Endodermal cell (in vitro differentiated cells): ENCODE results near the gene AGPAT1. TPM values are rescaled to one million over a fixed set of nuclear protein-coding genes. Genes with fewer than 3 reads are reported as not detected.

Source experiments
- DNase-seq: peaks from one replicate; pipeline ENCODE4 v3.0.0-alpha.2; 2017
- H3K27ac ChIP-seq: 2 replicates; pipeline ENCODE4 v1.5.1; 2013; ENCODE audit warnings: mild to moderate bottlenecking, low read depth, low read length, moderate library complexity
- H3K27me3 ChIP-seq: 2 replicates; pipeline ENCODE4 v1.6.1; 2013; ENCODE audit warnings: mild to moderate bottlenecking, low read length, moderate library complexity; ENCODE audit not compliant: insufficient read depth, control insufficient read depth, poor library complexity, severe bottlenecking
- H3K36me3 ChIP-seq: 2 replicates; pipeline ENCODE4 v1.7.0; 2013; ENCODE audit warnings: mild to moderate bottlenecking, low read length, moderate library complexity; ENCODE audit not compliant: control insufficient read depth, insufficient read depth
- H3K4me1 ChIP-seq: one replicate; pipeline ENCODE4 v1.7.0; 2013; ENCODE audit warnings: low read length; ENCODE audit not compliant: control insufficient read depth, insufficient read depth
- H3K4me3 ChIP-seq: 2 replicates; pipeline ENCODE4 v1.5.1; 2013; ENCODE audit warnings: mild to moderate bottlenecking, low read length, moderate library complexity
- H3K9ac ChIP-seq: 2 replicates; pipeline ENCODE4 v1.6.1; 2013; ENCODE audit warnings: mild to moderate bottlenecking, low read length, moderate library complexity; ENCODE audit not compliant: poor library complexity, severe bottlenecking; ENCODE audit errors: extremely low read depth
- H3K9me3 ChIP-seq: 2 replicates; pipeline ENCODE4 v1.6.1; 2013; ENCODE audit warnings: mild to moderate bottlenecking, low read length, moderate library complexity; ENCODE audit not compliant: control insufficient read depth
- H3K27ac Mint-ChIP-seq: 2 replicates; pipeline ENCODE4 v1.8.0; 2020; ENCODE audit warnings: mixed read lengths
- H3K27me3 Mint-ChIP-seq: 2 replicates; pipeline ENCODE4 v1.8.0; 2021; ENCODE audit warnings: mild to moderate bottlenecking, mixed read lengths; ENCODE audit not compliant: insufficient read depth
- H3K36me3 Mint-ChIP-seq: 2 replicates; pipeline ENCODE4 v1.8.0; 2020; ENCODE audit warnings: low read depth, mixed read lengths
- H3K4me1 Mint-ChIP-seq: 2 replicates; pipeline ENCODE4 v1.8.0; 2020; ENCODE audit warnings: mixed read lengths
- H3K4me3 Mint-ChIP-seq: 2 replicates; pipeline ENCODE4 v1.8.0; 2020; ENCODE audit warnings: mild to moderate bottlenecking, moderate library complexity, mixed read lengths
- H3K9me3 Mint-ChIP-seq: 2 replicates; pipeline ENCODE4 v1.8.0; 2020; ENCODE audit warnings: mild to moderate bottlenecking, mixed read lengths
- WGBS, 2 experiments: methylation state at CpG; one replicate each; pipeline versions ENCODE4 v1.1.5 to v1.1.7; 2013; ENCODE audit warnings: missing lambda C conversion rate in 2 of 2, mixed read lengths in 1 of 2; ENCODE audit not compliant: insufficient coverage in 1 of 2, insufficient read length in 1 of 2; 5-methylcytosine and 5-hydroxymethylcytosine counted together
- total RNA-seq, 2 donors: library from RNA; stranded (reverse); fragmentation: NEBNext Ultra II Directional in 1 of 2; extraction: Animal tissue kit (Norgen Biotek cat#: 25700) in 1 of 2; gene quantifications; 2 replicates in 1 of 2; 3 replicates in 1 of 2; pipeline ENCODE4 v1.2.1, GENCODE V29; 2021
- TF ChIP-seq, protein P1 (sequence below): fragments of 200-600 bp; sonication (generic); conservative IDR thresholded peaks from 2 replicates; pipeline ENCODE4 v1.5.0; 2021; ENCODE audit warnings: antibody characterized with exemption, mild to moderate bottlenecking

The AGPAT1 gene
- total RNA-seq, 2 donors from 2014 or later: 124 to 147 TPM

GRCh38 chr6:32129297-32130088, 46.4 kb downstream of the AGPAT1 start:
- peaks cover 9% of the 10 kb centered on the region for H3K4me1 ChIP-seq
- H3K27ac ChIP-seq: no peak overlapping the region
- peak overlapping the region; percentile 85 for H3K4me3 ChIP-seq
- DNase-seq: no peak
- peak overlapping the region; percentile 99 for H3K4me3 Mint-ChIP-seq
- 48 to 55% methylated on average over 18 to 22 of the region's 22 CpGs for WGBS, 2 experiments
- H3K27me3 ChIP-seq: no peaks in the 10 kb centered on the region
- H3K4me1 Mint-ChIP-seq: peaks cover 21% of the 10 kb centered on the region
- H3K36me3 ChIP-seq: peaks cover 13% of the 10 kb centered on the region
- peak overlapping the region; percentile 56 for H3K9ac ChIP-seq
- peak overlapping the region; percentile 99 for H3K27ac Mint-ChIP-seq
- peaks cover 8% of the 10 kb centered on the region for H3K27me3 Mint-ChIP-seq
- peaks cover 11% of the 10 kb centered on the region for H3K36me3 Mint-ChIP-seq
- TF ChIP-seq, protein P1, sequence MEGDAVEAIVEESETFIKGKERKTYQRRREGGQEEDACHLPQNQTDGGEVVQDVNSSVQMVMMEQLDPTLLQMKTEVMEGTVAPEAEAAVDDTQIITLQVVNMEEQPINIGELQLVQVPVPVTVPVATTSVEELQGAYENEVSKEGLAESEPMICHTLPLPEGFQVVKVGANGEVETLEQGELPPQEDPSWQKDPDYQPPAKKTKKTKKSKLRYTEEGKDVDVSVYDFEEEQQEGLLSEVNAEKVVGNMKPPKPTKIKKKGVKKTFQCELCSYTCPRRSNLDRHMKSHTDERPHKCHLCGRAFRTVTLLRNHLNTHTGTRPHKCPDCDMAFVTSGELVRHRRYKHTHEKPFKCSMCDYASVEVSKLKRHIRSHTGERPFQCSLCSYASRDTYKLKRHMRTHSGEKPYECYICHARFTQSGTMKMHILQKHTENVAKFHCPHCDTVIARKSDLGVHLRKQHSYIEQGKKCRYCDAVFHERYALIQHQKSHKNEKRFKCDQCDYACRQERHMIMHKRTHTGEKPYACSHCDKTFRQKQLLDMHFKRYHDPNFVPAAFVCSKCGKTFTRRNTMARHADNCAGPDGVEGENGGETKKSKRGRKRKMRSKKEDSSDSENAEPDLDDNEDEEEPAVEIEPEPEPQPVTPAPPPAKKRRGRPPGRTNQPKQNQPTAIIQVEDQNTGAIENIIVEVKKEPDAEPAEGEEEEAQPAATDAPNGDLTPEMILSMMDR: no peak
- no peaks in the 10 kb centered on the region for H3K9me3 ChIP-seq
- H3K9me3 Mint-ChIP-seq: no peaks in the 10 kb centered on the region

- WGBS, 2 experiments: 90 to 97% methylated on average over 13 of the region's 13 CpGs
- Histone ChIP-seq H3K4me1 (peaks cover 9% of the 10 kb centered on the region), H3K9me3 (no peaks in the 10 kb centered on the region), H3K27ac (no peak overlapping the region), H3K9ac (no peak overlapping the region), H3K36me3 (peaks cover 19% of the 10 kb centered on the region), H3K27me3 (no peaks in the 10 kb centered on the region), H3K4me3 (peak overlapping the region; percentile 85)
- TF ChIP-seq, protein P1: no peak
- Mint-ChIP-seq H3K4me3 (peak overlapping the region; percentile 99), H3K27me3 (peaks cover 3% of the 10 kb centered on the region), H3K4me1 (peaks cover 21% of the 10 kb centered on the region), H3K27ac (peak overlapping the region; percentile 99), H3K36me3 (peaks cover 16% of the 10 kb centered on the region), H3K9me3 (no peaks in the 10 kb centered on the region)
- DNase-seq: no peak
Observed at GRCh38 chr6:32128751-32129296, 47.1 kb downstream of the AGPAT1 start.

DNA sequence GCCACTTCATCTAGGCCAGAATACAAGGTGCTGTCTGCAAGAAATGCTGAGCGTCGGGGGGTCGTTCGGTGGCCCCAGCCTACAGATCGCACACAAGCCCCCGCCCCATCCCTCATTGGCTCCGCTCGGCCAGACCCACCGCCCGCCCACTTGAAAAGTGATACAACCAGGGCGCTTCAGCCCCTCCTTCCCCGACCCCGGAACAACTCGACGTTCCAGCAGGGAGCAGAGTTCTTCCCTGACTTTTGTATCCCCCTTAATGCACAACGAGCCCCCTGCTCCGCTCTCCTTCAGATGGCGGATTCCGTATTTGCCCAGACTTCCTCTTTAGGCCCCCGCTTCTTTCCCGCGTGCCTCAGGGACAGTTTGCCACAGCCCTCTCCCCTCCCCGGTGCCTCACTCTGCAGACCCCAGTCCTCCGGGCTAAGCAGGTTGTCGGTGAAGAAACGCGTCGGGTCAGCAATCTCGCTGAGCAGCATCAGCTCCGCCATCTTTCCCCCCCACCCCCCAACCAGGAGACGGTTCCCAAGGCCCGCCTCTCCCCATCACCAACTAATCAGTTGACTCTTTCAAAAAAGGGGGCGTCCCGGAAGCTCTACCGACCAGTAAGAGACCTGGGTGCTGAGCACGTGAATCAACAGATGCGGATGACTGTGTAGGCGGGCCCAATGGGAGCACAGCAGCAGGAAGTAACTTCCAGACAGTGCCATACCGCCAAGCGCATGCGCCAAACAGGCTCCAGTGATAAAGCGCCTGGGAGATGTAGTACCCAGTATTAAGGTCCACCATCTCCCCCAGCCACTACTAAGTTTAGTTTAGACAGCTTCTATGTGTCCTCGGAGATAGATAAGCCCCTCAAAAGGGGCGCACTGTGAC, 47.9 kb downstream of the AGPAT1 start, which contains the start of gene ATF6B:
Gene ATF6B (minus strand): TSS at position 530 of the 876 bp plus-strand sequence. CDS start 39 bp downstream, at position 491.
- peak within 1 kb of the TSS; percentile 87 for H3K9ac ChIP-seq
- H3K4me3 ChIP-seq: peak within 1 kb of the TSS; percentile 85
- peaks cover 25% of the 10 kb centered on the region for H3K36me3 ChIP-seq
- H3K27me3 ChIP-seq: no peaks in the 10 kb centered on the region
- peaks cover 2% of the 10 kb centered on the region for H3K27me3 Mint-ChIP-seq
- H3K4me3 Mint-ChIP-seq: peak within 1 kb of the TSS; percentile 99
- no peaks in the 10 kb centered on the region for H3K9me3 Mint-ChIP-seq
- no peaks in the 10 kb centered on the region for H3K9me3 ChIP-seq
- H3K27ac ChIP-seq: peak within 1 kb of the TSS; percentile 92
- H3K27ac Mint-ChIP-seq: peak within 1 kb of the TSS; percentile 99
- peak; percentile 98 for DNase-seq
- WGBS, 2 experiments: 0 to 1% methylated on average over 26 to 44 of the region's 44 CpGs
- peaks cover 9% of the 10 kb centered on the region for H3K4me1 ChIP-seq
- peaks cover 21% of the 10 kb centered on the region for H3K4me1 Mint-ChIP-seq
- TF ChIP-seq, protein P1: no peak
- H3K36me3 Mint-ChIP-seq: peaks cover 23% of the 10 kb centered on the region
